ENCODE results near the gene EML6.
A peak's percentile ranks its signal among the peaks of the same experiment; 100 is the strongest.

Gene EML6

DNA sequence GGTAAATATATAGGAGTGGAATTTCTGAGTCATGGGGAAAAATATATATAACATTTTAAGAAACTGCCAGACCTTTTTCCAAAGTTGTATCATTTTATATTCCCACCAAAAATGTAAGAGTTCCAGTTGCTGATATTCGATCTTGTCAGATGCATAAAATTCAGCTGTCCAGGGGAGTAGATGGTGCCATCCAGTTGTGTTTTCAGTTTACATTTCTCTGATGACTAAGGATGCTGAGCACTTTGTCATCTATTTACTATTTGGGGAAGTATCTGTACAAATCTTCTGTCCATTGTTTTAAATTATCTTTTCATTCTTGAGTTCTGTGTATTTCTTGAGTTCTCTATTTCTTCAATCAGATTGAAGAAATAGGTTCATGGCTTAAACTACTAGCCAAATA lies 200.7 kb downstream of the EML6 start:
- DNase-seq: no peak

DNA sequence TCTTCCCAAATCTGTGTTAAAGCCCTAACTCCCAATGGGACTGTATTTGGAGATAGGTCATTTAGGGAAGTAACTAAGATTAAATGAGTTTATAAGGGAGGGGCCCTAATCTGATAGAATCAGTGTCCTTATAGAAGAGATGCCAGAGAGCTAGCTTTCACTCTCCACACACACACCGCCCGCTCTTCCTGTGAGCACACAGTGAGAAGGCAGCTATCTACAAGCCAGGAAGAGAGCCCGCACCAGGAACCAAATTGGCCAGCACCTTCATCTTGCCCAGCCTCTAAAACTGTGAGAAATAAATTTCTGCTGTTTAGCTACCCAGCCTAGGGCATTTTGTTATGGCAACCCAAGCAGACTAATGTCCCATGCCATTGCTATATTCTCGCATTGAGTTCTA lies 201.6 kb downstream of the EML6 start:
- DNase-seq: no peak

DNA sequence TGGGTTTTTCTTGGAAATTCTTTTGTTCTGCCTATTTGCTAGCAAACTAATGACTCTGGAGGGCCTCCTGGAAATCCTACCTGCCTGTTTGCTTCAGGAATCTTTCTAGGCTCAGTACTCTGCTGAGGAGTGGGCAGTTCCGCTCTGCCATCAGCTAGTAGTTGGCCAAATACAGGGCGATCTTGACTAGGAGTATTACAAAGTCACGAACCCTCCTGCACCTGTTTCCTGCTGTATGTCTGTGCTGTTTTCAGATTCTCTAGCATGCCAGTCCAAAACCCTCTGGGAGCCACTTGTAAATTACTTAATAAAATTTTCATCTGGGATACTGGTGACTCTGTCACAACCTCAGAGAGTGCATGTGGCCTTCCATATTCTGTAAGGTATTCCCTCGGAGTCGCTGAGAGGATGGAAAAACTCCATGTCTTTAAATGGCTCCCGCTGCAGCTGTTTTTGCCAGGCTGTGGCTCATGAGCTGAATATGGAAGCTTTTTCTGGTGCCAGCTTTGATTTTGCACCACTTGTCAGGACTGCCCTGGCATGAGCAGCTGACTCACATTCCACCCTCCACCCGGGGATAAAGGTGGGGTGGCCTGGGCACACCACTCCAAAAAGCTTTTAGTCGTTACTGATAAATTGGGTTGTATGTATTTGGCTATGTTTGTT lies 203.8 kb downstream of the EML6 start:
- DNase-seq: no peak

DNA sequence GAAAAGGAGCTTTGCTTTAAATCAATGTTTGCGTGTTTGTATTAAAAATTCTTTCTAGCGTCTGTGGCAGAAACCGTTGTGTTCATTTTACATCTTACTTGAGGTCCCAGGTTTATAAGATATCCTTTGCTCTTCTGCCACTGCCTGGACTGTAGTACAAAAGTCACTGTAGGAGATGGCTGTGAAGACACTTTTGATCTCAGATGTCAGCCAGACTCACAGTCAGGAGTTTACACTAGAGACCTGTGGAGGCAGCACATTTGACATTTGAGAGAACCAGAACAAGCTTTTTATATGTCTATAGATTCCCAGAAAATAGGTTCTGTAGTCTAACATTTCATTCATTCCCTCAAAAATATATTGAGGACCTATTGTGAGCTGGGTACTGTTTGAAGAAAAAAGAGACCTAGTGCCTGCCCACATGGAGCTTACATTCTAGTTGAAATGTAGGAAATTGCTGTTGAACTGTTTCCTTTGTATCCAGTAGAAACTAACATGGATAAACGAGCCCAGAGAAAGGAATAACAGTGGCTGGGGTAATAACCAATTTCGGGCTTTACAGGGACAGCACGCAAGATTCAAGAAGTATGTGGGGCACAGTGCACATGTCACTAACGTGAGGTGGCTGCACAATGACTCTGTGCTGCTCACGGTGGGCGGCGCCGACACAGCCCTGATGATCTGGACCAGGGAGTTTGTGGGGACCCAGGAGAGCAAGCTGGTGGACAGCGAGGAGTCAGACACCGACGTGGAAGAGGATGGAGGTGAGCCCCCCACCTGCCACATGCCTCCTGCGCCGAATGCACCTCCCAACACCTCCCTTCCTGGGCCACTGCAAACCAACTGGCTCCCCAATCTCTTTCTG lies 204.5 kb downstream of the EML6 start:
- DNase-seq: no peak

- DNase-seq: no peak
These were observed 205.3 kb downstream of the EML6 start for GRCh38 chr2:54928719-54929118.

DNA sequence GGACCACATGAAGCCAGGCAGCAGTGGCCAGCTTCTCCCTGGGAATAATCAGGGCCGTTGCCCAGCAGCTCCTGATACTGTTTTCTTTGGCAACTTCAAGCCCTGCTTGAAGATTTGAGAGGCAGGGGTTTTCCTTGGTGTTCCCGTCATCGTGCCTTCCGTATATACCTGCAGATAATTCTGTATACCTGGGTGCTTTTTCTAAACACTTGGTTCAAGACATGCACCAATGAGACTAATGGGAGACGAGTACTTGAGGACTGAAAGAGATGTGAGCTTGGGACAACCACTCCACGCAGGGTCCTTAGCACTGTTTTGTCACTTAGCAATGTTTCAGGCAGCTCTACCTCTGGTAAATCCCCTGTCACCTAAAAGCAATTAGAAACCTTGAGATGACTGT lies 208.0 kb downstream of the EML6 start:
- no peak for DNase-seq

- DNase-seq: no peak
These were observed 211.9 kb downstream of the EML6 start for GRCh38 chr2:54935389-54935788.

DNA sequence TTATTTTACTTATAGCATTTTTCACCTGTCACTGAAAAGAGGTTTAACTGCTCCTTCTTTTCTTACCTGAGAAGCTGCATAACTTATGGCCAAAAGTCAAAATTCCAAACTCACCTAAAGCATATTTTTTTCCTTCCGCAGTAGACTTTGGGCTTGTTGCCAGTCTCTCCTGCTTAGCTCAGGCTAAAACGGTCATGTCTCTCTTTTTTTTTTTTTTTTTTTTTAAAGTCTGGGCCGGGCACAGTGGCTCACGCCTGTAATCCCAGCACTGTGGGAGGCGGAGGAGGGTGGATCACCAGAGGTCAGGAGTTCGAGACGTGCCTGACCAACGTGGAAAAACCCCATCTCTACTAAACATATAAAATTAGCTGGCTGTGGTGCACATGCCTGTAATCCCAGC lies 213.3 kb downstream of the EML6 start:
- DNase-seq: no peak

DNA sequence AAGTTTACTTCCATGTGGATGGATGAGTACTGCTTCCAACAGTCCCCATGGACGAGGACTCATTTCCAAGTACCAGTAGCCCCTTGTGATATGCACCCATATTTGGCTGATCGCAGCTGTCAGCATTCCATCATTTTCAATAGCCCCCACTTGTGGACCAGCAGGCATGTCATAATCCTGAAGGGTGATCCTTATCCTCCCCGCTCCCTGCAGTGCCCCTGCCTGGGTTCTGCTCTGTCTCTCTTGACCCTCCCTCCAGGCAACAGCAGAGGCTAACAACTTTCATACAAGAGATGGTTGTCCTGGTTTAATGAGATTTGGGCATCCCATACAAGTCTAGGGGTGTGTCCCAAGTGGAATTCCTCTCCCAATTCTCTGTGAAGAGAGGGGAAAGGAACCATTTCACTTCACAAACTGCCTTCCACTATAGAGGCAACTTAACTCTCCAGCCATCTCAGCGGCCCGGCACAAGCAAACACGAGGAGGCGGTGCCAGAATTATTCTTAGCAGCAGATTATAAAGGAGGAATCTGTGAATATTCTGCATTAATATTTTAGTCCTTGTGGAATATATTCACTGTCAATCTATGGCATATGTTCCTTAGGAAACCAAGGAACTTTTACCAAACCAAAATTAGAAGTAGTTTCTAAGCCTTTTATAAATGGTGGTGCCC lies 216.1 kb downstream of the EML6 start:
- DNase-seq: no peak

DNA sequence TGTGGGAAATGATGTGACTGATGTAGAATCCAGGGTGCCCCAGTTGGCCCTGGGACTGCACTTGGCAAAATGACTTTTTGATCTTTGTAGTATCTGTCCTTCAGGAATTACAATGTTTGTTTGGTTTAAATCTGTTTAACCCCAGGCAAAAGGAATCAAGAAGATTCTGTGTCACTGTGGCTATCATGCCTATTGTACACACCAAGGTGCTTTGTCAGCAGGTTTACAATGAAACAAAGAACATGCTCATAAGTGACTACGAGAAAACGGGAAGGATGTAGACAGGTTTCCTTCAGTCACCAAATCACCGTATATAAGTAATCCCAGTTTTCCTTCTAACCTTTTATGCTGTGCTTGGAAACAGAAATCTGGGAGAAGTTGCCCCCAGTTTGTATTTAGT lies 217.3 kb downstream of the EML6 start:
- no peak for DNase-seq

GRCh38 chr2:54941248-54941984 lies 218.0 kb downstream of the EML6 start:
- no peak for DNase-seq

DNA sequence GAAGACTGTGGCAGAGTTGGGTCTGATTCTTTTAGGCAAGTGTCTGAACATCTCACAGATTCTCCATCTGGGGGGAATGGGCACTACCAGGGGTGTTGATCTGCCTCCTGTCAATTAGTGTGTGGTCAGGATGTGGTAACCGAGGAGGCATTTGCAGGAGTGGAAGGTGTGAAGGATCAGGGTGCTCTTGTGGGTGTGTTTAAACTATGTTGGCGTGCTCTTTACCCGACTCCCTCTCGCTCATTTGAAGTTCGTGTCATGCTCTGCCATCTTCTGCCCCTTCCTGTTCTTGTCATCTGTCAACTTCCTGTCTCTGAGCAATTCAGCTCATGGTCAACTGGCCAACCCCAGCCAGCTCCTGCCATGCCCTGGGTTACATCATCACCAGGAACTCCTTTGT lies 218.9 kb downstream of the EML6 start:
- peak; percentile 30 for DNase-seq

- DNase-seq: no peak
These were observed 221.4 kb downstream of the EML6 start for GRCh38 chr2:54944724-54945326.

GRCh38 chr2:54945391-54946219 lies 222.1 kb downstream of the EML6 start:
- no peak for DNase-seq

DNA sequence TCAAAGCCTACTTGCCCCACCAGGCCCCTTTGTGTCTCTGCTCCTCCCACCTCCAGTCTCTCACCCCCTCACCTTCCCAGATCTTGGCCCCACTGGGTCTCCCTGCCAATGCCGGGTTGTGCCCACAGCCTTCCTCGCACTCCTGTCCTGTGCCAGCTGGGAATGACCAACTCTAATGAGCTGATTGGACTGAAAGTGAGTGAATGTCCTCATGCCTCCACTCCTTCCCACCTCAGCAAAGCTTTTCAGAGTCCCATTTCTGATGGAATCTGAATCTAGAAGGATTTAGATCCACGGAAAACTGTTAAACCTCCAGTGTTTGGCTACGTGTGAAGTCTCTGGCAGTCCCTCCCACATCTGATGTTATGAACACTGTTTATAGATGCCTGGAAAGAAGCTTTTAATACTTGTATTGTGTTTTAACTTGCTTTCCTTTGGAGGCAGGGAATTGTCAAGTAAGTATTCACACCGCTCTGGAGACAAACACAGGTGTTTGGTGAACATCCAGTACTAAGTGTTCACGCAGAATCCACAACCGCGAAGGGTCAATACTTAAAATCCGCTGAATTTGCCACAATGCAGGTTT lies 222.9 kb downstream of the EML6 start:
- no peak for DNase-seq

GRCh38 chr2:54947136-54947535 lies 223.7 kb downstream of the EML6 start:
- no peak for DNase-seq

- no peak for DNase-seq
These were observed 224.2 kb downstream of the EML6 start for GRCh38 chr2:54947646-54948045.

GRCh38 chr2:54948120-54948519 lies 224.7 kb downstream of the EML6 start:
- DNase-seq: no peak

- no peak for DNase-seq
These were observed 226.0 kb downstream of the EML6 start for GRCh38 chr2:54949431-54949830.

GRCh38 chr2:54950811-54951210 lies 227.3 kb downstream of the EML6 start:
- no peak for DNase-seq

DNA sequence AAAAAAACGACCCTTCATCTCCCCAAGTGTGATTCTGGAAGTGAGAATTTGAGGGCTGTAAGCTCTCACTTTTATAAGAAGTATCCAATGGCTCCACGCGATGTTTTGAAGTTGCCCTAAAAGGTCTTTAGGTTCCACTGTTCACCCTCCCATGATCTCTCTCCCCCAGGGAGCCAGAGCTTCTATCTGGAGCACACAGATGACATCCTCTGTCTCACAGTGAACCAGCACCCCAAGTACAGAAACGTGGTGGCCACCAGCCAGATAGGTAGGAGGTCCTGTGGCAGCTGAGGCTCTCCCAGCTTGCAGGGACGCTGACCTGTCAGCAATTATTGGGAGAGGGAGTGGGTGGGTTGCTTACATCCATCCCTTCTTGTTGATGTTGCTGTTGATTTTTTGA lies 229.0 kb downstream of the EML6 start:
- DNase-seq: no peak
